Activated CD4-positive, alpha-beta T cell treated with anti-CD3 and anti-CD28 coated beads, Interleukin-10, Interleukin-2, amounts not matched to agents 100 ng/mL and 50 ng/mL, durations not matched to agents 16 hours and 8 hours (primary cell): Measurements from ENCODE around the gene NOS1.
A peak's percentile ranks its signal among the peaks of the same experiment; 100 is the strongest.
"Not testable (repeated sequence)": the region's sequence is repeated elsewhere in the genome, so short reads cannot be mapped to it uniquely, and the experiment has no call there.

ENCODE experiments used
- DNase-seq: peaks from one replicate; pipeline ENCODE4 v3.0.0-alpha.2; 2020

The NOS1 gene

DNA sequence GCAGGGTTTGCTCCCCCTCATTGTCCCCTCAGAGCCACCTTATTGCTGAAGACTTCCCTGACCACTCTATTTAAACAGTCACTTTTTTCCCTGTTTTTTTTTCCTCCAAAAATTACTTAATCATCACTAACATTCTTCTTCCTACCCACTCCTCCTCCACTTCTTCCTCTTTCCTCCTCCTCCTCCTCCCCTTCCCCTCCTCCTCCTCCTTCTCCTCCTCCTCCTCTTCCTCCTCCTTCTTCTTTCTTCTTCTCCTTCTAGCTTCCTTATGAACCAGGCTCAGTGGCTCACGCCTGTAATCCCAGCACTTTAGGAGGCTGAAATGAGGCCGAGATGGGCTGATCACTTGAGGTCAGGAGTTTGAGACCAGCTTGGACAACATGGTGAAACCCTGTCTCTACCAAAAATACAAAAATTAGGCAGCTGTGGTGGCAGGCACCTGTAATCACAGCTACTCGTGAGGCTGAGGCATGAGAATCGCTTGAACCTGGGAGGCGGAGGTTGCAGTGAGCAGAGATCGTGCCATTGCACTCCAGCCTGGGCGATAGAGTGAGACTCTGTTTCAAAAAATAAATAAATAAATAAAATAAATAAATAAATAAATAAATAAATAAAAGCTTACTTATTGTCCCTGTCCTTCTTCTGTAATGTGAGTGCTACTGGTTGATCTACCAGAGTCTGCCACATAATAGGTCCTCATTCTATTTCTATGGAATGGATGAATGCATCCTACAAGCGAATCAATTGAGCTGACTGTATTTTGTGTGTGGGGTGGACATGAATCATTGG is 161.3 kb downstream of the NOS1 start:
- not testable (repeated sequence) for DNase-seq

GRCh38 chr12:117196334-117196733 is 165.1 kb downstream of the NOS1 start:
- DNase-seq, result not testable (repeated sequence)

- not testable (repeated sequence) for DNase-seq
These were observed 166.4 kb downstream of the NOS1 start for GRCh38 chr12:117195027-117195426.

DNA sequence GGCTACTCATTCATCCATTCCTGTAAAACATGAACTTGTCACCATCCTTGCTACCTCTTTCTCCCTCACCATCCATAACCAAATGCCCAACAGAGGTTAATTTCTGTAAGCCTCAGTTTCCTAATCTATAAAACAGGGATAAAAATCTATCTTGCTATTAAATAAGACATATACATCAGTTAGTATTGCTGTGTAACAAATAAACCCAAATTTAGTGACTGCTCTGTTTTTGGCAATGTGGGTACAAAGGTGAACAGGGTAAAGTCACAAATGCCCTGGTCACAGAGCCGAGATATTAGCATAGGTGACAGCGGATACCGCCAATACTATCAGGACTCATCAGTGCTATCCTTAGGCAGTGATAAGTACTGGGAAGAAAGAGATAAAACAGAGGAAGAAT is 167.5 kb downstream of the NOS1 start:
- no peak for DNase-seq

DNA sequence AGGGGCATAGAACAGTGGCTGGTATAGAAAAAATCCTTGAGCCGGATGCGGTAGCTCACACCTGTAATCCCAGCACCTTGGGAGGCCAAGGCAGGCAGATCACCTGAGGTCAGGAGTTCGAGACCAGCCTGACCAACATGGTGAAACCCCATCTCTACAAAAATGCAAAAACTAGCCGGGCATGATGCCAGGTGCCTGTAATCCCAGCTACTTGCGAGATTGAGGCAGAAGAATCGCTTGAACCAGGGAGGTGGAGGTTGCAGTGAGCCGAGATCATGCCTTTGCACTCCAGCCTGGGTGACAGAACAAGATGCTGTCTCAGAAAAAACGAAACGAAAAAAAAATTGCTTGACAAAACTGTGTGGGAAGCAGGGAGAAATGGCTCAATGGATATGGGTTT is 168.8 kb downstream of the NOS1 start:
- not testable (repeated sequence) for DNase-seq

DNA sequence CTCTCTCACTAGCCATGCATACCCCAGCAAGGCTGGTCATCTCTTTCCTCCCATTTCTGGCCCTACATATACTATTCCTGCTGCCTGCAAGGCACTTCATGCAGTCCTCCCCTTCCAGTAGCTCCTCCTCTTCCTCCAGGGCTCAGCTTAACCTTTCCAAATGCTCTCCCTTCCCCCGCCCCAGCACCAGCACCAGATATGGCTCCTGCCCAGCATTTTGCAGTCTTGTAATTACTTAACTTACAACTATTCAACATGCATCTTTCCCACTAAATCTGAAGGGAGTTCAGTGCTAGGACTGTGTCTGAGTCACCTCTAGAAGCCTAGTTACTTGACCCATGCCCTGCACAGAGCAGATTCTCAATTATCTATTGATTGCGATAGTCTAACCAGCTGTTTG is 169.4 kb downstream of the NOS1 start:
- DNase-seq, result no peak

GRCh38 chr12:117190210-117190781 is 171.1 kb downstream of the NOS1 start, which contains the start of gene FBXO21:
FBXO21 (minus strand) TSS chr12:117190470; CDS start chr12:117190456, 14 bp downstream.
- peak; percentile 95 for DNase-seq

DNA sequence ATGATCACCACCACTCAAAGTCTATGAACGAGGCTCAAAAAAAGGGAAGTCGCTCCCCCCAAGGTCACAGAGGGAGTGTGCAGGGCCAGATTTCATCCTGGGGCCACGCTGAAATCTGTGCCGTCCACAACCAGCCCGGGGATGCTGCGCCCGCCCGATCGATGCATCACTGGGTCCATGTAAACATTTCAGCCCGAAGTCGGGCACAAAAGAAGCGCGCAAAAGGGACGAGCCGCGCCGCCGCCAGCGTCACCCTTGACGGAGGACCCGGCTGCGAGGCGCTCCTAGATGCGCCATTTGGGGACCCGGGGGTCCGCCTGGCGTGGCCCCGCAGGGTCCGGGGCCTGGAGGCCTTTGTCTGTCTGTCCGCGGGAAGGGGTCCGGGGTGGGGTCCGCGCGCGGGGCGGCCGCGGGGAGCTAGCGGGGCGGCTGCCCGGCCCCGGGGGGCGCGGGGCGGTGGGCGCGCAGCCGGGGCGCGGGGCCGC is 171.7 kb downstream of the NOS1 start:
- peak; percentile 36 for DNase-seq

GRCh38 chr12:117188961-117189724 is 172.3 kb downstream of the NOS1 start:
- no peak for DNase-seq

- DNase-seq, result no peak
These were observed 173.2 kb downstream of the NOS1 start for GRCh38 chr12:117188121-117188665.

- no peak for DNase-seq
These were observed 174.0 kb downstream of the NOS1 start for GRCh38 chr12:117187421-117187820.

DNA sequence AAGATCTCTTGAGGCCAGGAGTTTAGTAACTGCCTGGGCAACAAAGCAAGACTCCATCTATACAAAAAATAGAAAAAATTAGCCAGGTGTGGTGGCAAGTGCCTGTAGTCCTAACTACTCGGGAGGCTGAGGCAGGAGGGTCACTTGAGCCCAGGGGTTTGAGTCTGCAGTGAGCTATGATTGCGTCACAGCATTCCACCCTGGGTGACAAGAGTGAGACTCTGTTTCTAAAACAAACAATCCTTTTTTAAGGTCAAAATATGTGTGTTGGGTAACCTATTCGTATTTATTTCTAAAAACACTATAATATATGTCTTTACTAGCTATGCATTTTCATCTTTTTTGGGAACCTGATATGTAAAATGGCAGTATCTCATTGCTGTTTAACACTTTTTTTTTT is 178.6 kb downstream of the NOS1 start:
- DNase-seq, result no peak

DNA sequence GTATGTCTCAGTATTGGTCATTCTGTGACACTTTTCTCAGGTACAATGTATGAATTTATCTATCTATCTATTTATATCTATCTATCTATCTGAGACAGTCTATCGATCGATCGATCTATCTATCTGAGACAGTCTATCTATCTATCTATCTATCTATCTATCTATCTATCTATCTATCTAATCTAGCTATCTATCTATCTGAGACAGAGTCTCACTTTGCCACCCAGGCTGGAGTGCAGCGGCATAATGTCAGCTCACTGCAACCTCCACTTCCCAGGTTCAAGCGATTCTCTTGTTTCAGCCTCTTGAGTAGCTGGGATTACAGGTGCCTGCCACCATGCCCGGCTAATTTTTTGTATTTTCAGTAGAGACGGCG is 180.0 kb downstream of the NOS1 start:
- DNase-seq, result not testable (repeated sequence)

- no peak for DNase-seq
These were observed 180.5 kb downstream of the NOS1 start for GRCh38 chr12:117180758-117181467.

DNA sequence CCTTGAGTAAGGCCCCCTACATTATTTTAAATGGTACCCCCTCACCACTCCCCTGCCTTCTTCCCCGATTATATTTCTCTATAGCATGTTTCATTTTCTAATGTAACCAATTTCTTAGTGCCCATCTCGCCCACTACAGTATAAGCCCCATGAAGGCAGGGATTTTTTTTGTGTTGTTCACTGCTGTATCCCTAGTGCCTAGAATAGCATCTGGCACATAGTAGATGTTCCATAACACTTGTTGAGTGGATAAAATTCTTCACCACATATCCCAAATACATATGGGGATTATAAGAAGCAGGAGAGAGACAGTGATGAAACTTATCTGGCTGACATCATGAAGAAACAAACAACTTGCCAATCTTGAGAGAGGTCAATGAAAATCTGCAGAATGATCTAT is 182.7 kb downstream of the NOS1 start:
- DNase-seq, result no peak

- no peak for DNase-seq
These were observed 183.1 kb downstream of the NOS1 start for GRCh38 chr12:117178301-117178700.

- DNase-seq, result no peak
These were observed 189.3 kb downstream of the NOS1 start for GRCh38 chr12:117172168-117172567.

DNA sequence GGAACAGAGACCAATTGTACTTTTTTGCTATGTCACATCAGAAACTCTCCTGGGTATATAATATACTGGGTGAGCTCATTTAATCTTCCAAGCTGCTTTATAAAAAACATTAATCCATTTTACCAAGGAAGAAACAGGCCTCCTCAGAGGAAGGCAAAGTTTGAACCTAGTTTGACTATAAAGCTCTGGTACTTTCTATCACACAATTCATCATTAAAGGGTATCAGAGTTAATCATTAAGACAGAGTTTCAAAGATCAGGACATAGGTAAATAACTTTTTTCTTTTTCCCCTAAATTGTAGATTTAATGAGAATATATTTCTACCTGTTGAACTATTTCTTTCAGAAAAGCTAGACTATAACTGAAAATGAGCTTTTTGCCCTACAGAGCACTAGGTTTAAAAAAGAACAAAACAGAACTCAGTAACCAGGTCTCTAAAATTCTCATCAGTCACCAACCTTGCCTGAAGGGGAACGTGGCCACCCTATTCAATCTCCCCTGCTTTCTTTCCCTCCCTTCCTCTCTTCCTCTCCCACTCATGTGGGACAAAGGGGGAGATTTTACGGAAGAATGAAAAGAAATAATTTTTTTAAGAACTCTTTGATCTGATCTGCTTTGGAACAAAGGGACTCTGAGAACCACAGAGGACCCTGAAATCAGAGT is 189.8 kb downstream of the NOS1 start:
- no peak for DNase-seq

GRCh38 chr12:117169548-117169947 is 191.9 kb downstream of the NOS1 start:
- no peak for DNase-seq

DNA sequence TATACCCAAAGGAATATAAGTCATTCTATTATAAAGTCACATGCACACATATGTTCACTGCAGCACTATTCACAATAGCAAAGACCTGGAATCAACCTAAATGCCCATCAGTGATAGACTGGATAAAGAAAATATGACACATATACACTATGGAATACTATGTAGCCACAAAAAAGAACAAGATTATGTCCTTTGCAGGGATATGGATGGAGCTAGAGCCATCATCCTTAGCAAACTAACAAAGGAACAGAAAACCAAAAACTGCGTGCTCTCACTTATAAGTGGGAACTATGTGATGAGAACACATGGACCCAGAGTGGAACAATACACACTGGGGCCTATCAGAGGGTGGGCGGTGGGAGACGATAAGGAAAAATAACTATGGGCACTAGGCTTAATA is 192.4 kb downstream of the NOS1 start:
- DNase-seq, result no peak

DNA sequence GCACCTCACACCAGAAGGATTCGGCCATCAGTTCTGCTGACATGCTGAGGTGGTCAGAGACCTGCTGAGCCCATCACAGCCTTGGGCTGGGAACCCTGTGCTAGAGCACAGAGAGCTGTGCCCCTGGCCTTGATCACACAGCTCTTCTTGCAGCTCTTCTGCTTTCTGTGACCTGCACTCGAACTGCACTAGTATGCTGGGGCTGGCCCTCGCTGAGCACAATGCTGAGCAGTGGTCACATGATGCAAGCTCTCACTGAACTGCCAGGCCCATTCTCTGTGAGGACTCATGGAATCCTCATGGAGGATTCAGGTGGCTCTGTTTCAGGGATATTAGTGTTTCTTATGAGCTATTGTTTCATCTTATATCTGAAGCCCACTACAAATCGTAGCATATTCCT is 193.7 kb downstream of the NOS1 start:
- DNase-seq, result no peak

DNA sequence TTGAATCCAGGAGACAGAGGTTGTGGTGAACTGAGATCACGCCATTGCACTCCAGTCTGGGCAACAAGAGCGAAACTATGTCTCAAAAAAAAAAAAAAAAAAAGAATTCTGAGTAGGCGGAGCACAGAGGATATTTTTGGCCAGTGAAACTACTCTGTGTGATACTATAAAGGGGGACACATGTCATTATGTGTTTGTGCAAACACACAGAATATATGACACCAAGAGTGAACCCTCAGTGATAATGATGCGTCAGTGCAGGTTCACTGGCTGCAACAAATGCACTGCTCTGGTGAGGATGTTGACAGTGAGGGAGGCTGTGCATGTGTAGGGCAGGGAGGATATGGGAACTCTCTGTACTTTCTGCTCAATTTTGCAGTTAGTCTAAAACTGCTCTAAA is 195.3 kb downstream of the NOS1 start:
- no peak for DNase-seq
